Thyroid gland (tissue), 4 donors: ENCODE measurements around the gene BARHL2.

ENCODE experiments used
- CTCF ChIP-seq, 6 experiments: fragments of 200-600 bp in 3 of 6; fragments of 450-650 bp in 3 of 6; sonication (generic) in 3 of 6; IDR thresholded peaks; one replicate each; pipeline ENCODE4 v1.5.1; 2016 to 2019; ENCODE audit warnings: antibody characterized with exemption in 6 of 6, mild to moderate bottlenecking in 2 of 6, inconsistent platforms in 1 of 6, moderate library complexity in 1 of 6
- POLR2A ChIP-seq, 2 donors: fragments of 450-650 bp; IDR thresholded peaks; one replicate each; pipeline ENCODE4 v1.6.1; 2017; ENCODE audit warnings: antibody characterized with exemption in 2 of 2, mild to moderate bottlenecking in 2 of 2, moderate library complexity in 1 of 2

GRCh38 chr1:90721210-90722194 lies 4.4 kb upstream of the BARHL2 start:
- TF ChIP-seq CTCF (IDR thresholded peaks at IDR 0.05) = peak; percentile 20 to 77 (median 46)
- no peak for TF ChIP-seq POLR2A (IDR thresholded peaks at IDR 0.05)
